OCI-LY7 (cell line): ENCODE measurements around the gene SLC43A1. TPM values are rescaled to one million over a fixed set of nuclear protein-coding genes. Genes with fewer than 3 reads are reported as not detected.
A peak's percentile ranks its signal among the peaks of the same experiment; 100 is the strongest.

Experiments used
- BruUV-seq: library from RNA; stranded (reverse); fragments of 400-500 nt; replicated peaks from 2 replicates; lab custom pipeline; 2021; lab: Mats Ljungman, UMichigan
- CTCF ChIA-PET: fragments of 300-600 bp; sonication (Branson Sonifier 250); formaldehyde crosslinking; loops from one replicate; lab custom pipeline; 2022; ENCODE audit warnings: antibody characterized with exemption; ENCODE audit not compliant: unreplicated experiment; lab: Charles Lee
- POLR2A ChIA-PET: fragments of 300-600 bp; sonication (Branson Sonifier 250); formaldehyde crosslinking; loops from one replicate; lab custom pipeline; 2022; ENCODE audit warnings: antibody characterized with exemption; lab: Charles Lee
- DNase-seq: peaks from one replicate; pipeline ENCODE4 v3.0.0-alpha.2; 2015; ENCODE audit warnings: low spot score
- H2AFZ ChIP-seq: fragments of 200-600 bp; sonication (generic), shearing (Covaris generic); 2 replicates; pipeline ENCODE4 v1.6.1; 2014; ENCODE audit warnings: mild to moderate bottlenecking, antibody characterized with exemption, low read length, moderate library complexity
- H3K27ac ChIP-seq: fragments of 200-600 bp; sonication (generic); 2 replicates; pipeline ENCODE4 v1.5.1; 2014; ENCODE audit warnings: mixed run types, low read depth, mild to moderate bottlenecking, moderate library complexity, low read length, inconsistent platforms; ENCODE audit not compliant: poor library complexity, severe bottlenecking
- H3K36me3 ChIP-seq: fragments of 200-600 bp; sonication (generic); 2 replicates; pipeline ENCODE4 v1.6.1; 2014; ENCODE audit warnings: mild to moderate bottlenecking, antibody characterized with exemption, low read length, moderate library complexity, mixed read lengths; ENCODE audit not compliant: insufficient read depth
- H3K4me1 ChIP-seq: fragments of 200-600 bp; sonication (generic); 2 replicates; pipeline ENCODE4 v1.5.1; 2014; ENCODE audit warnings: mild to moderate bottlenecking, low read length; ENCODE audit not compliant: insufficient read depth, poor library complexity, severe bottlenecking
- H3K4me2 ChIP-seq: fragments of 200-600 bp; sonication (generic); 2 replicates; pipeline ENCODE4 v1.6.1; 2014; ENCODE audit warnings: mild to moderate bottlenecking, low read length
- H3K4me3 ChIP-seq: fragments of 200-600 bp; sonication (generic); 2 replicates; pipeline ENCODE4 v1.5.1; 2014; ENCODE audit warnings: mild to moderate bottlenecking, low read depth, low read length; ENCODE audit not compliant: poor library complexity, severe bottlenecking
- H3K79me2 ChIP-seq: fragments of 200-600 bp; sonication (generic); 2 replicates; pipeline ENCODE4 v1.6.1; 2016; ENCODE audit warnings: low read depth, mild to moderate bottlenecking, low read length, moderate library complexity, mixed read lengths; ENCODE audit not compliant: insufficient read depth
- H3K9me2 ChIP-seq: fragments of 200-600 bp; sonication (generic); 2 replicates; pipeline ENCODE4 v1.6.1; 2016; ENCODE audit warnings: mild to moderate bottlenecking, low read length, mixed read lengths; ENCODE audit not compliant: insufficient read depth
- H3K9me3 ChIP-seq: fragments of 200-600 bp; sonication (generic); 2 replicates; pipeline ENCODE4 v1.6.1; 2014; ENCODE audit warnings: mild to moderate bottlenecking, mixed run types, low read length, mixed read lengths
- H4K20me1 ChIP-seq: fragments of 200-600 bp; sonication (generic); 2 replicates; pipeline ENCODE4 v1.6.1; 2014; ENCODE audit warnings: mild to moderate bottlenecking, antibody characterized with exemption, low read length, moderate library complexity, mixed read lengths; ENCODE audit not compliant: insufficient read depth
- EZH2phosphoT487 ChIP-seq: fragments of 200-600 bp; sonication (generic); IDR thresholded peaks from 2 replicates; pipeline ENCODE4 v1.6.1; 2018; ENCODE audit warnings: low read depth, borderline replicate concordance, mild to moderate bottlenecking, mixed run types, antibody characterized with exemption, low read length, moderate library complexity, mixed read lengths
- intact Hi-C: fragments of 100-400 bp; cut with micrococcal nuclease; formaldehyde crosslinking; loops from one replicate; pipeline ENCODE4 v1.10.0; 2022; ENCODE audit not compliant: unreplicated experiment
- total RNA-seq, 2 experiments: library from RNA; depleted of rRNA in 1 of 2; stranded (reverse); fragments of >200 nt in 1 of 2; shearing (Covaris generic) in 1 of 2; gene quantifications; 2 replicates each; pipeline ENCODE4 v1.2.3, GENCODE V29; 2014 to 2022
- TF ChIP-seq, protein P1 (sequence below): fragments of 200-600 bp; sonication (generic); conservative IDR thresholded peaks from 2 replicates; pipeline ENCODE4 v1.5.1; 2014; ENCODE audit warnings: mild to moderate bottlenecking, antibody characterized with exemption, low read length, moderate library complexity, mixed read lengths

Gene SLC43A1
- total RNA-seq, 2 experiments from 2014 or later: 61.1 to 78.6 TPM

GRCh38 chr11:57529012-57529411 is 13.5 kb upstream of the SLC43A1 start:
- peaks cover 57% of the 10 kb centered on the region for H3K36me3 ChIP-seq
- no peak for DNase-seq
- peaks cover 31% of the 10 kb centered on the region for H3K4me1 ChIP-seq
- no TSS peak for BruUV-seq
- no peak overlapping the region for H3K27ac ChIP-seq
- TF ChIP-seq EZH2phosphoT487: no peak
- TF ChIP-seq, protein P1, sequence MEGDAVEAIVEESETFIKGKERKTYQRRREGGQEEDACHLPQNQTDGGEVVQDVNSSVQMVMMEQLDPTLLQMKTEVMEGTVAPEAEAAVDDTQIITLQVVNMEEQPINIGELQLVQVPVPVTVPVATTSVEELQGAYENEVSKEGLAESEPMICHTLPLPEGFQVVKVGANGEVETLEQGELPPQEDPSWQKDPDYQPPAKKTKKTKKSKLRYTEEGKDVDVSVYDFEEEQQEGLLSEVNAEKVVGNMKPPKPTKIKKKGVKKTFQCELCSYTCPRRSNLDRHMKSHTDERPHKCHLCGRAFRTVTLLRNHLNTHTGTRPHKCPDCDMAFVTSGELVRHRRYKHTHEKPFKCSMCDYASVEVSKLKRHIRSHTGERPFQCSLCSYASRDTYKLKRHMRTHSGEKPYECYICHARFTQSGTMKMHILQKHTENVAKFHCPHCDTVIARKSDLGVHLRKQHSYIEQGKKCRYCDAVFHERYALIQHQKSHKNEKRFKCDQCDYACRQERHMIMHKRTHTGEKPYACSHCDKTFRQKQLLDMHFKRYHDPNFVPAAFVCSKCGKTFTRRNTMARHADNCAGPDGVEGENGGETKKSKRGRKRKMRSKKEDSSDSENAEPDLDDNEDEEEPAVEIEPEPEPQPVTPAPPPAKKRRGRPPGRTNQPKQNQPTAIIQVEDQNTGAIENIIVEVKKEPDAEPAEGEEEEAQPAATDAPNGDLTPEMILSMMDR: no peak
- H3K9me3 ChIP-seq: no peaks in the 10 kb centered on the region
- H3K9me2 ChIP-seq: no peaks in the 10 kb centered on the region
- H4K20me1 ChIP-seq: 0 out of 2 replicates have a peak, but pooled peaks cover 13% of the 10 kb centered on the region
- H3K4me3 ChIP-seq: peak overlapping the region; percentile 97
- intact Hi-C loops: no loop called here
- ChIA-PET POLR2A (interaction anchor here (4.5 to 7.2 kb wide), 2 partner anchors 14 to 35 kb away, joined by 34 to 56 read pairs; partner anchors contain the start of gene SLC43A1), CTCF (interaction anchor here (1.7 to 6.1 kb wide), 3 partner anchors 14 to 71 kb away, joined by 4 to 60 read pairs (median 21); partner anchors contain the start of gene SLC43A1)
- H2AFZ ChIP-seq: no peak overlapping the region
- H3K4me2 ChIP-seq: peak overlapping the region; percentile 93
- H3K79me2 ChIP-seq: peaks cover 32% of the 10 kb centered on the region

- Histone ChIP-seq H3K36me3 (peaks cover 57% of the 10 kb centered on the region), H3K4me1 (peaks cover 31% of the 10 kb centered on the region), H3K79me2 (peaks cover 32% of the 10 kb centered on the region), H3K27ac (no peak overlapping the region), H3K9me3 (no peaks in the 10 kb centered on the region), H3K9me2 (no peaks in the 10 kb centered on the region), H4K20me1 (0 out of 2 replicates have a peak, but pooled peaks cover 13% of the 10 kb centered on the region), H2AFZ (no peak overlapping the region), H3K4me2 (peak overlapping the region; percentile 6; the same call in 1 of the 2 replicates), H3K4me3 (no peak overlapping the region)
- intact Hi-C loops: loop anchor here (1.0 kb wide), 2 partner anchors 34 to 70 kb away; no protein-coding TSS in a partner anchor
- DNase-seq: peak; percentile 75
- BruUV-seq: no TSS peak
- POLR2A ChIA-PET: interaction anchor here (0.6 to 7.2 kb wide), 8 partner anchors 9 to 180 kb away, joined by 3 to 56 read pairs (median 4); partner anchors contain the start of gene SLC43A1
- no peak for TF ChIP-seq EZH2phosphoT487
- TF ChIP-seq, protein P1: peak; percentile 100
- CTCF ChIA-PET: interaction anchor here (1.0 to 6.1 kb wide), 6 partner anchors 12 to 69 kb away, joined by 3 to 60 read pairs (median 12); partner anchors contain the start of gene SLC43A1
Observed at GRCh38 chr11:57527056-57527631, 11.6 kb upstream of the SLC43A1 start.
